Lower leg skin (tissue), 3 donors: ENCODE data around the gene GZMM.

Experiments
- CTCF ChIP-seq, 3 donors: fragments of 450-650 bp; IDR thresholded peaks; one replicate each; pipeline ENCODE4 v1.5.1; 2016; ENCODE audit warnings: antibody characterized with exemption in 3 of 3, mild to moderate bottlenecking in 3 of 3, moderate library complexity in 2 of 3
- POLR2A ChIP-seq, 2 donors: fragments of 450-650 bp; IDR thresholded peaks; one replicate each; pipeline ENCODE4 v1.6.1; 2016 to 2017; ENCODE audit warnings: antibody characterized with exemption in 2 of 2, mild to moderate bottlenecking in 1 of 2, moderate library complexity in 1 of 2

GRCh38 chr19:571566-571974 lies 27.7 kb downstream of the GZMM start:
- TF ChIP-seq CTCF (IDR thresholded peaks at IDR 0.05) (no peak), POLR2A (IDR thresholded peaks at IDR 0.05) (no peak)
